NCI-H345 treated with DMSO at 0.1 percent for 48 hours (cell line): ENCODE results near the gene KCNMA1.
"Not testable (repeated sequence)": the region's sequence is repeated elsewhere in the genome, so short reads cannot be mapped to it uniquely, and the experiment has no call there.

ENCODE experiments used
- DNase-seq: peaks from one replicate; lab custom pipeline; 2025; ENCODE audit not compliant: unreplicated experiment; lab: John Stamatoyannopoulos, UW

Gene KCNMA1

DNA sequence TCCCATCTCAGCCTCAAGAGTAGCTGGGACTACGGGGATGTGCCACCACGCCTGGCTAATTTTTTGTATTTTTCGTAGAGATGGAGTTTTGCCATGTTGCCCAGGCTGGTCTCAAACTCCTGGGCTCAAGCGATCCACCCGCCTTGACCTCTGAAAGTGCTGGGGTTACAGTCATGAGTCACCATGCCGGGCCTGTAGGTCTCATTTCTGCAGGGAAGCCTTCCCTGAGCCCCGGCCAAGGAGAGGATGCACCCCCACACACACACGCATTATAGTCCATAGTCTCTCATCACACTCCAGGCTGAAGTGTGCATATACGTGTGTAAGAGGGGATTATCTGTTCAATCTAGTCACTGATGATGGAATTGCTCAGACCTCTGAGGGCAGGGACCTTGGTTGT, 29.3 kb downstream of the KCNMA1 start:
- no peak for DNase-seq

DNA sequence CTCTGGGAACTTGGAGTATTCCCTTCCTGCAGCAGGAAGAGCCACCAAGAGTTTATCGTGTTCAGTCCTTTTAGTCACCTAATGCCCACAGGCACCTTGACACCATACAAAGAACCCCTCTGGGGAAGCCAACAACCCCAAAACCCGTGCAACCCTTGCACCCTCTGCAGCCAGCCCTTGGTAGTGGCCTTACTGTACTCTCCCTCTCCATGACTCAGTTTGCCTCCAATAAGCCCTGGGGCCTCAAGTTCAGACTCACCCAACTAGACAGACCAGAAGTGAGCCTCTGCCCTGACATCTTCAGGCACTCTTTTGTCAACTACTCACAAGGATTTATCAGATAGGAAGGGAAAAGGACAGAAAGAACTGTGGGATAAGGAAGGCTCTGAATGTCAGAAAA, 30.9 kb downstream of the KCNMA1 start:
- DNase-seq, result no peak

DNA sequence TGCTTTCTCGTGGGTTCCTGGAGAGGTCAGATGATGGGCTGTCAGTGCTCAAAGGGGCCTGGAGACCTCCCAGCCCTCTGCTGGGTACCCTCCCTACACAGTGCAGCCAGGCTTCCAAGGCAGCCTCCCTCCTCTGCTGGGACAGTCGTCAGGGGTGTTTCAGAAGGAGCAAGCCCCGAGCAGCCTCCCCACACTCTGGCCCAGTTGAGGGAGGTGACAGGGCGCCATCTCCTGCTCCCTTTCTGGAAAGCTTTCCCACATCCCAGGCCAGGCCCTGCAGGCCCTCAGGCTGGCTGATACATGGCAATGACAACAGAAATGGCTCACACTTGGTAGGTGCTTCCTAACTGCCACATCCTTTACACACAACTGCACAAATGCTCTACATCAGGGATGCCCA, 32.1 kb downstream of the KCNMA1 start:
- DNase-seq, result no peak

DNA sequence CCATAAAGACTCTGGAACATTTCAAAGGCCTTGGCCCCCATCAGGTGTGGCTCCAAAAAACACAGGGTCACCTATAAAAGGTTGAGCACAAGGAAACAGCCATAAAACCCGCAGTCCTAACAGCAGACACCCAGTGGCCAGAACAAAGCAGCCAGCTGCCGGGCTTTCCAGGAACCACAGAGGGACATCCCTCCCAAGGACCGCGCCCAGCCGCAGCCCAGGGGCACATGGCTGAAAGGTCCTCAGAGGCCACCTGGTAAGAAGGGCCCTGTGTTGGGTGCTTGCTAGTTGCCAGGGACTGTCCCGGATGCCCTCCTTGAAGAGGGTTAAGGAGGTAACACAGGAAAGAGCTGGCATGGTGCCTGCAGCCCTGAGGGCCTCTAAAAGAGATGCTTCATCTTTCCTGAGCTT, 32.7 kb downstream of the KCNMA1 start:
- DNase-seq, result no peak

DNA sequence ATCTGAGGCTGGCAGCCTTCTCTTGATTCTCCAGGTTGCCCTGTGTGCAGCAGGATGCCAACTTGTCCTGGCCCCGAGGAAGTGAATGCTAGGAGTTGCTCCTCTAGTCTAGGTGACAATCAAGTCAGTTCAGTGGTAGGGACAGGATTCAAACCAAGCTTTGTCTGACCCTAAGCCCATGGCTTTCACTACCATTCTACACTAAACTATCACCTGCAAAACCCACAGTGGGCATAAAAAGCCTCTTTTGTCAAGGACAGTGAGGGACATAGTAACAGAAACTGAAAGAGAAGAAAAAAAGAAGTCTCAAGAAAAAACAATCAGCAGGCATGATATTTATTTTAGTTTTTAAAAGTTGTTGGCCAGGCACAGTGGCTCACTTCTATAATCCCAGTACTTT, 33.5 kb downstream of the KCNMA1 start:
- DNase-seq, result no peak

DNA sequence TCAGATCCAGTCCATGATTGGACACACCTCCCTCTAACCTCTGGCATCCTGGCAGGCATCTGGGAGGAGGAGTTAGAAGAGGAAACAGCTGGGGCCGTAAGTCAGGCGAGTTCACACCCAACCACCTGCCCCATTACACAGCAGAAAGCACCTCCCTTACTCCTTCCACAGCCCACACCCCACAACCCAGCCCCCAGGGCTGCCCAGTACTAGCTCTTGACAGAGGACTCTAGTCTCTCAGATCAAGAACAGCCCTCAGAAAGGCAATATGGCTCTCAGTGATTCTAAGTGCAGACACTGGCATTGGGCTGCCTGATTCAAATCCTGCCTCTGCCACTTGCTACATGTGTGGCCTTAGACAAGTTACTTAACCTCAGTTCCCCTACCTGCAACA, 34.1 kb downstream of the KCNMA1 start:
- no peak for DNase-seq

DNA sequence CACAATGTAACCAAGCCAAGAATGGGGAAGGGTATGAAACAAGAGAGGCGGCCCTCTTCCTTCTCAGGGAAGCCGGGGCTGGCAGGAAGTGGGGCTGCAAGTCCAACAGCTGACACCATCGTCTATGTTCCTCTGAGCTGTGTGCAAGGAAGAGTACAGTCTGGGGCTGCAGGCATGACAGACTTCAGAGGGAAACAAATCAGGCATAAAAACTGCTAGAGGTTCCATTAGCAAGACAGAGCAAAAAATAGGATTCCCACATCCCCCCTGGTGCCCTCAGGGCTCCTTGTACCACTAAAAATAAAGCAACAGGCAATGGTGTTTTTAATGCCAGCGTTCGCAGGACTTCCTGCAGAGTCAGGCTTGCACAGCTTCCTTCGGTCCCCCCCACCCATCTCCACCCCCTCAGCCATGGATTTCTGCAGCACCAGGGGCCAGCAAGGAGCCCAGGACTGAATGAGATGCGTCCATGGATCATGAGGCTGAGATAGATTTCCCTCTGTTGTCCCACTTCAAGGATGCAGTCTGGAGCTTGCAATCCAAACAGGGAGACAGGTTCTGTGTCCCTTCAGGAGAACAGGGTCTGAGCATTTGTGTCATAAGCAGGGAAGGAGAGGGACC, 34.6 kb downstream of the KCNMA1 start:
- DNase-seq, result no peak

DNA sequence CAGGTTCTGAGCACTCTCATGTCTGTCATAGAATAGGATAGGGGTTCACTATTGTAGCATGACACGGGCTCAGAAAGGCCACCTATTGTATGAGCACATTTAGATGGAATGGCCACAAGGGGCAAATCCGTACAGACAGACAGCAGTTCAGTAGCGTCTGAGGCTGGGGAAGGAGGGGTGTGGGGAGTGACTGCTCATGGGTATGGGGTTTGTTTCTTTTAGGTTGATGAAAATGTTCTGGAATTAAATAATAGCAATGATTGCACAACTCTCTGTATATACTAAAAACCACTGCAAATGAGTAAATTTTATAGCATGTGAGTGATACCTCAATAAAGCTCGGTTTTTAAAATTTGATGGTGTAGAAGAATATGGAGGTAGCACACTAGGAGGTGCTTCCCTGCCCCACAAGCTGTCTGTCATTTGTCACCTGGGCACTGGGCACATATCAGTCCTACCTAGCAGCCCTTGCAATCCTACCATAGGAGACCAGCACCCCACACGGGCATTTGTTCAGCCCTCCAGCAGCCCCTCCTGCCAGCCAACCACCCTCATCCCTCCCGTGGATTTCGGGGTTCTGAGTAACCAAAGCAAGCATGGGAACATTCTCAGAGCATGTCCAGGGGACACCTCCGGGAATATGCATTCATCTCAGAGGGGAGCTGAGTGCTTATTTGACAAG, 35.2 kb downstream of the KCNMA1 start:
- no peak for DNase-seq

DNA sequence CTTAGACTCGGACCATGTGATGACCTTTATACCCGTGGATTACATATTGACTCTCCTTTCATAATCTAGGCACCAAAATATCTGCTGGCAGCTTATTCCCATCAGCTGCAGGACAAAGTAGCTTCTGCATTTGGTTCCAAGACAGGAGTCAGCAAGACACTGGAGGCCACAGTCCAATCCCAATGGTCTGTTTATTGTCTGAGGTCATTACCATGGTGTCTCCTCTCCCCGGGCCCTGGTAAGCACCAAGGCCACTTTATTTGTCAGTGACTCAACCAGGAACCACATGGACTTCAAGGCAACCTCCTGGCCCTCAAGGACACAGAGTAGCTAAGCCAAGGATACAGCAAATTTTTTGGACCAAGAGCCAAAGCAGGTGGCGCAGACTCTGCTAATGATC, 36.1 kb downstream of the KCNMA1 start:
- no peak for DNase-seq

DNA sequence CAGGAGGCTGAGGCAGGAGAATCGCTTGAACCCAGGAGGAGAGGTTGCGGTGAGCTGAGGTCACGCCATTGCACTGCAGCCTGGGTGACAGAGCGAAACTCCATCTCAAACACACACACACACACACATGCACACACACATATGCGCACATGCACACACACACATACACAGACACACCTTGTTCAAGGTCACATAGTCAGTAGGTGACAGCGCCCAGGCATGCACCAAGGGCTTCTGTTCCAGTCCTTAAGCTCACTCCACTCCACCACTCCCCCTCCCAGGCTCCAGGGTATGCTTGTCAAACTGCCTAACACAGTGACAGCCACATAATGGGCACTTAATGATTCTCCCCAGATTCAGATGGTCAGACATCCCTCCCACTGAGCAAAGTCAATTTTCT, 37.0 kb downstream of the KCNMA1 start:
- DNase-seq, result no peak

DNA sequence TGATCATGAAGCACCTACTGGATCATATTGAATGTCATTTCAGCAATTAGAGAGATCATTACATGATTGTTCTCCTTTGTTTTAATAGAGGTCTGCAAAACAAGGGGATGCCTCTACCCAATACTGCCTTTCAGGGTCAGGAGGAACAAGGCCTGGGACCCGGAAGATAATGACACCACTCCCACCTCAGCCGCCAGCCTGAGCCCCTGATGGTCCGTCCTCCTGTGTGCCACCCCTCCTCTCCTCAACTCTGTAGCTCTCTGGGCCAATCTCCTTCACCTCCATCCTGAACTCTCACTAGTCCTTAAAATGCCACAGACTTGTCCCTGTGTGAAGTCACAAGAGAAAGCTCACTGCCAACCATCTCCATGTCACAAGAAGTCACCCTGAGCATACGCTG, 38.0 kb downstream of the KCNMA1 start:
- DNase-seq, result no peak

DNA sequence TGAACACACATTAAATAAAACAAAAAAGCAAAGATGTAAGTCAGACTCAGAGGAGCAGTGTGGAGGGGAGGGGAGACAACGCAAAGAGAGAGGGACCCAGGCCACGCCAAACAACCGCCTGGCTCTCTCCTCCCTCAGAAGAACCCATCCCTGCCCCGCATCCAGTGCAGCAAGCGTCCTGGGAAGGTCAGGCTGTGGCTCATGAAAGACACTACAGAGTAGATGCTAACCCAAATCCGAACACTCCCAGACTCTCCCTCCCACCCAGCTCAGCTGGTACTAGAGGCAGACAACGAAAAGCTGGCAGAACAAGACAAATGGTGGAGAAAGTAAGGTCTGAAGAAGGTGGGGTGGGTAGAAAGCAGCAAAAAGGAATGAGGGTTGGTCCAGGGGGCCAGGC, 39.0 kb downstream of the KCNMA1 start:
- DNase-seq, result no peak

DNA sequence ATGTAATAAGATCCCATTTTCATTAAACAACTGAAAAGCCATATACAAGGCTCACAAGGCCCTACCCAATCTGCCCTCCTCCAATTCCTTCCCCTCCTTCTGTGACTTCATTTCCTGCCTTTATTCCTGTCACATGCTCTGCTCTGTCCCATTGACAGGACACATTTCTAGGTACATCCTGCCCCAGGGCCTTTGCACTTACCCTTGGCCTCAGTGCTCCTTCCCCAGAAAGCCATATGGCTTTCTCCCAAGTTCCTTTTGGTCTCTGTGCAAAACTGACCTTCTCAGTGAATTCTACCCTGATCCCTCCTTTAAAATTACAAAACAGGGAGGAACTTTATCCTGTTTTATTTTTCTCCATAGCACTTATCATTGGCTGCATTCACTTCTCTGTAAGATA, 40.0 kb downstream of the KCNMA1 start:
- no peak for DNase-seq

DNA sequence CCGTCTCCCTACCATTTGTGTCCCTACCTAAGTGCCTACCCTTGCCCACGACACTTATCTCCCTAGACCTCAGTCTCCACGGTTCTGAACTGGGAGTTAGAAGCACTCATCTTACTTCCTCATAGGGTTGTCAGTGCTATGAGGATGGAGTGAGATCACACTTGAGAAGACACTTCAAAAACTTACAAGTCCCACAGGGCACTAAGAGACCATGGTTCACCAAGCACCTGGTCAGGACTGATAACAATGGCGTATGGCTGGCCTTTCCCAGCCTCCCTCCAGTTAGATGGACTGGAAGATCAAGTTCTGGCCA, 43.2 kb downstream of the KCNMA1 start:
- no peak for DNase-seq

DNA sequence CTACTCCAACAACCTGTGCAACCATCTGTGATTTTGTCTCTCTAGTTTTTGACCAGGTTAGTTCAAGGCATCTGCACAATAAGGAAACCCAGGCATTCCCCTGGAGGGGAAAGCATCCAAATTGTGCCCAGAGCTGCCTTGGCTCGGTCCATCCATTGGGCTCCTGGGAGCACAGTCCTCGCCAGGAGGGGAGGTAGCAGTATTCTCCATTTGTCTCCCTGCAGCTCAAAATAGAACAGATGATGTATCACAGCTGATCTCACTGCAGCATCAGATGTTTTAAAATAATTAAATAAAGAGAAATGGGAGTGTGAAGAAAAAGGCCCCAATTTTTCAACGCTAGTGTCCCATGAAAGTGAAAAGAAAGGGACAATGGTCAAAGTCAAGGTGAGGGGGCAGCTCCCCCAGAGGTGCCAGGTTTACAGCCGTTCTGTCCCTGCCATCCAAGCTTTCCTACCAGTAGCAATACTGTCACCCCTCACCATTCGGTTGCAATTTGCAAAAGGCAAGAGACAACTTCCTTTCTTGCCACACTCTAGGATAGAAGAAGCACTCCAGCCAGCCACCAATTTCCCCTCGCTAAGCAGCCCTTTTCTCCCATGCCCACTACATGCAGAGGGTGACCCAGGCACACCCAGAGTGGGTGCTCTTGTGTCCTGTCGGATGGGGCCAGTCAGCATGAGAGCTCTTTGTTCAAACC, 43.7 kb downstream of the KCNMA1 start:
- DNase-seq, result no peak

DNA sequence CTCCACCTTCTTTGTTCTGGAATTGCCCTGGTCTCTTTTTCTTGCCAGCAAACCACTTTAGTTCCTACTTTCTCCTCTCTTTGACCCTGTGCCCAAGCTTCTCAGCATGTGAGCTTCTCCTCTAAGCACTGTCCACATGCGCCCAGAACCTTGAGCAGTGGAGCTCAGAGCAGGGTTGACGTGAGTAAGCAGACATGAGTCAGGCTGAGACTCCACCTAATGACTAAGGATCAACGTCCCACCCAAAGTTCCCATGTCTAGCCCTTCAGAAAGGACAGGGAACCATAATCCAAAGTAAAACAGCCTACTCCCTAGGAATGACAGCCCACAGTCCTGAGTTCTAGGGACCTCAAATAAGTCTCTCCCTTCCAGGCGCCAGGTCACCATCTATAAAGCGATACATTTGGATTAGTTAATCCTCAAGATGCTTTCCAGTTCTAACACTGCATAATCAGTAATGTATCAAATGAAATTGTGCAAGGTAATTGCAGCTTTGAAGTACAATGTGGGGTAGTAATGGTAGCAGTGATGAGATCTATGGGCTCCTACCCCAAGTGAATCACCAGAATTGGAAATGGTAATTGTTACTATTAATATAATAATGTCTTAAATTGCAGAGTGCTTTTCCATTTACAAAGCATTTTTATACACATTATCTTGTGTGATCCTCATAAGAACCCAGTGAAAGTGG, 44.5 kb downstream of the KCNMA1 start:
- no peak for DNase-seq

DNA sequence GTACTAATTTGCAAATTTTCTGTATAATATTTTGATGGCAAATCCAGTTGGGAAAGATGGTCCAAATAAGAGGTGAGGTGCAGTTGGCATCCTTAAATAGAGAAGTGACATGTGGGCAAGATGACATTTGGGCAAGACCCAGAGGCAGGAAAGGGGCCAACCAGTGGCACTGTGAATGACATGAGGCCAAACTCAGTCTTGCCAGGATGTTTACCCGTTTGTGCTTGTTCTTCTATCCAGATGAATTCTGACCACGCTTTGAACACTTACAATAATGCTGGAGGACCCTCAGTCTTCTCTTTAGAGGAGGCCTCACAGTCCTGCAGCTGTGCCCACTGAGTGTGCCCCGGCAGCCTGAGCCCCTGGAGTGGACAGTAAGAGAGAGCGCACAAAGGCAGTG, 45.1 kb downstream of the KCNMA1 start:
- no peak for DNase-seq

DNA sequence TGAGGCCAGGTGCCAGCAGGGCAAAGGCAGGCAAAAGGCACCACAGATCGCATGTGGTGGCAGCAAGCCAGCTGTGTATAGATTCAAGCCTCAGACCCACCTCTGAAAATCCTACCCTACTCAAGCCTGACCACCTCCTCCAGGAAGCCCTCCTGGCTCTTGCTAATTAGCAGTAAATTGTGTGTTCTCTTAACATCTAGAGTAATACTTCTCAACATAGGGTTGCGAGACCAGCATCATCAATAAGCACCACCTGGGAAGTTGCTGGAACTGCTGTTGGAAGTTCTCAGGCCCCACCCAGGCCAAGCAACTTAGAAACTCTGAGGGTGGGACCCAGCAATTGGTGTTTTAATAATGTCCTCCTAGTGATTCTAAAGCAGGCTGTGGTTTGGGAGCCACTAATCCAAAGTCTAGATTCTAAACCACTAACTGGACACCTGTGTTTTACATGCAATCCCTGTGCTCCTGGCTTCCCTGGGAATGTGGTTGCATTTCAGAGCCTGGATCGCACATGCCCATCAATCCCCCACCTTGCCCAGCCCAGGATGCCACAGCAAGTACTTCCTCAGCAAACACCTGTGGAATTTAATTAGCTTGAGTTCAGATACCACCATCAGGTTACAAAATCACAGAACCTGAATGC, 46.2 kb downstream of the KCNMA1 start:
- DNase-seq, result no peak

DNA sequence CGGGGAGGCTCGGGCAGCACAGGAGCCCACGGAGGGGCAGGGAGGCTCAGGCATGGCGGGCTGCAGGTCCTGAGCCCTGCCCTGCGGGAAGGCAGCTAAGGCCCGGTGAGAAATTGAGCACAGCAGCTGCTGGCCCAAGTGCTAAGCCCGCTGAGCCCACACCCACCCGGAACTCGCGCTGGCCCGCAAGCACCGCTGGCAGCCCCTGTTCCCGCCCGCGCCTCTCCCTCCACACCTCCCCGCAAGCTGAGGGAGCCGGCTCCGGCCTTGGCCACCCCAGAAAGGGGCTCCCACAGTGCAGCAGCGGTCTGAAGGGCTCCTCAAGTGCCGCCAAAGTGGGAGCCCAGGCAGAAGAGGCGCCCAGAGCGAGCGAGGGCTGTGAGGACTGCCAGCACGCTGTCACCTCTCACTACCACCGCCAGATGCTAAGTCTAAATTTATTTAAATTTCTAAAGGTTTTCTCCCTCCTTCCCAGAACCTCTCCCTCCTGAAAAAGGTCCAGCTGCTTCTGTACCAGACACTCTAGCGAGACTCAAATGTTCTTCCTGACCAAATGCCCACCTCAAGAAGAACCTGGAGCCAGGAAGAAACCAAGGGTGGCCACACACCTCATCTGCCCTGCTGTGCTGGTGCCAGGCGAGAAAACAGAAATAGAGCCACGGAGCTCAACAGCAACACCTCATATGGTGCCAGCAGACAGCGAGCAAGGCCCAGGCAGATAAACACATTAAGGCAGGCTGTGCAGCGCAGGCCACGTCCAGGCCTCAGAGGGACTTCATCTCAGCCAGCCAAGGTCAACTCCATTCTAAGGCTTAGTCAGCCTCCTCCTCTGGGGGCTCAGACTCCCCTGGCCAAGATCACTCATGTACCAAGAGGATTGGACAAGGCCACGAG, 47.0 kb downstream of the KCNMA1 start:
- no peak for DNase-seq

DNA sequence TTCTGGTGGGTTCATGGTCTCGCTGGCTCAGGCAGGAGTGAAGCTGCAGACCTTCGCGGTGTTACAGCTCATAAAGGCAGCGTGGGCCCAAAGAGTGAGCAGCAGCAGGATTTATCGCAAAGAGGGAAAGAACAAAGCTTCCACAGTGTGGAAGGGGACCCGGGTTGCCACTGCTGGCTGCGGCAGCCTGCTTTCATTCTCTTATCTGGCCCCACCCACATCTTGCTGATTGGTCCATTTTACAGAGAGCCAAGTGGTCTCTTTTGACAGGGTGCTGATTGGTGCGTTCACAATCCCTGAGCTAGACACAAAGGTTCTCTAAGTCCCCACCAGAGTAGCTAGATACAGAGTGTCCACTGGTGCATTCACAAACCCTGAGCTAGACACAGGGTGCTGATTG, 47.9 kb downstream of the KCNMA1 start:
- not testable (repeated sequence) for DNase-seq

DNA sequence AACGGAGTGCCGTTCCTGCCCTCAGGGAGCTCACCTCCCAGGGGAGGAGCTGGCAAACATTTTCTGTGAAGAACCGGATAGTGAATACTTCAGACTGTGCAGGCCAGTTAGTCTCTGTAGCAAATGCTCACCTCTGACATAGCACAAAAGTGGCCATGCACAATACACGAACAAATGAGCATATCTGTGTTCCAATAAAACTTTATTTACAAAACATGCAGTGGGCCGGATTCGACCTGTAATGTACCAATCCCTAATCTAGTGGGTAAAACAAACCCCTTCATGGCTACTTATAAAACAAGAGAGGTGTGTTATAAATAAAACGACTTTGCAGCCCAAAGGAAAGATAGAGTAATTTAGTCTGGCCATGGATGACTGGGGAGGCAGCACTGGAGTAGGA, 48.7 kb downstream of the KCNMA1 start:
- no peak for DNase-seq
